ENCODE results near the gene SNAI3. TPM values are rescaled to one million over a fixed set of nuclear protein-coding genes. Genes with fewer than 3 reads are reported as not detected.

SNAI3 gene
- polyA plus RNA-seq, 1 donor from 2014 or later, result not detected

DNA sequence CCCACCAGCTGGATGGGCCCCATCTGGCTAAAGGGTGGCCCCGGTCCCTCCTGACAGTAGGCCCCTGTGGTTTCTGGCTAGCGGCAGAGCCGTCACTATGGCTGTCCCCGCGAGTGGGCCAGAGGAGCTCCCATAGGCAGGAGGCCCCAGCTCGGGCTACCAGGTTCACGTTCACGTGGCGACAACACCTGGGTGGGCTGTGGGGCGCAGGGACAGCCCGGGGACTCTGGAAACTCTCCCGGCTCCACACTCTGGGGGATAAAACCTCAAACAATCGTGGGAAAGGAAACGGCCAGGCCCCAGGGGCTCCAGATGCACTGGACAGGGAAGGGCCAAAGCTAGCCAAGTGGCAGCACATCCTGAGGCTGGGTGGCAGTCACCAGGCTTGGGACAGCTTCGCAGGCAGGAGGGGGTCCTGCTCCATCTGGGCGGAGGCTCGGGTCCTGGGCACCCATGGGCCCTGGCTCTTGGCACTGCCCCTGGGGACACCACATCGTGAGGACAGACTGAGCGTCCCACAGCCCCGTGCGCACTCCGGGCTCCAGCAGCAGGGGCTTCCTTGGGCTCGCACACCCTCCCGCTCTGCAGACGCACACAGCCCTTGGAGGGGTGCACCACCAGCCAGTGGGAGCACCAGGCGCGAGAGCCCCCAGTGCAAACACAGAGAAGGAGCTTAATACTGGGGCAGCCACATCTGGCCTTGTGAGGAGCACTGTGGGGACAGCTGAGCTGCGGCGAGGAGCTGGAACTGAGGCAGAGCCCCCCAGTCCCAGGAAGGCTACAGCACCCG, 15.5 kb upstream of the SNAI3 start (continued):
- no peak for TF ChIP-seq EZH2 (IDR thresholded peaks at IDR 0.05; ENCODE audit: borderline replicate concordance, insufficient read depth, low read length, poor library complexity, severe bottlenecking)

DNA sequence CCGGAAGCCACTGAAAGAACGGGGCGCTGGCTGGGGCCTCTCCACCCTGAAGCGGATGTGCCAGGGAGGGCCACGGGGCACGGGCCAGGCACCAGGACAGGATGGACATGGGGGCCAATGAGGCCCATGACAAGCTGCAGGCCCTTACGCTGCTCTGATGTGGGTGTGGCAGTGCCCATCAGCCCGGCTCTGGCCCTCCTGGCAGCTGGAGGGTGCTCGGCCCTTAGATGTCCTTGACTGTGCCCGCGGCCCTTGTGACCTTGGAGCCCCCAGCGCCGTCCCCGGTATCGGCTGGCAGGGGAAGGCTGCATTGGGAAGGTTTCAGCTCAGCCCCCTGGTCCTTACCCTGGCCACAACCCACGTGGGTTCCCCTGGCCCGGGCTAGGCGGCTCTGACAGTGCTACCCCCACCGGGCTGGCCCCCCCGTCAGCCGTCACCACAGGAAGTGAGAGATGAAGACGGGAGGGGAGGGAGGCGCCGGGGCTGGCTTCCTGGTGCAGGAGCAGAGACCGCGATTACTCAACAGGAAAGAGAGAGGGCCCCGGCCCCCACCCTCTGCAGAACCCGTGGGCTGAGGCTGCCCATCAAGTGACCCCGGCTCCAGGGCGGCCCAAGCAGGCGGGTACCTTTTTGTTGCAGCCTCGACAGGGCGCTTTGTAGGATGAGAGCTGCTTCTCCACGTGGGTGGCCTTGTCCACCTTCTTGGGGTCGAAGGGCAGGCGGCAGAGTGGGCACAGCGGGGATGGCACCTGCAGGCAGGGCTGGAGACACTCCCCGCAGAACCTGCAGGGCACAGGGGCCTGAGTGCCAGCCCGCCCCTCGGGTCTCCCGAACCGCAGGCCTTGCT, 14.6 kb upstream of the SNAI3 start:
- Histone ChIP-seq H3K27ac (ENCODE audit: low read length) (no peak overlapping the region), H3K79me2 (replicated peaks; ENCODE audit: insufficient read depth, low read length) (peaks cover 9% of the 10 kb centered on the region), H3F3A (ENCODE audit: insufficient read depth, low read length, poor library complexity, severe bottlenecking) (no peaks in the 10 kb centered on the region), H3K27me3 (ENCODE audit: insufficient read depth, low read depth, low read length) (no peaks in the 10 kb centered on the region), H3K36me3 (ENCODE audit: insufficient read depth, low read length) (no peaks in the 10 kb centered on the region), H3K9ac (ENCODE audit: low read length) (no peak overlapping the region), H4K20me1 (ENCODE audit: insufficient read depth) (no peaks in the 10 kb centered on the region), H3K9me2 (ENCODE audit: insufficient read depth, low read length) (no peaks in the 10 kb centered on the region), H3K9me3 (ENCODE audit: low read length) (no peaks in the 10 kb centered on the region), H3K4me3 (ENCODE audit: low read length) (no peak overlapping the region), H2AFZ (ENCODE audit: low read depth, low read length) (no peak overlapping the region), H3K4me2 (ENCODE audit: low read length) (no peak overlapping the region)
- no peak for TF ChIP-seq TAF1 (IDR thresholded peaks at IDR 0.05; ENCODE audit: low read depth)
- no peak for TF ChIP-seq EP300 (conservative IDR thresholded peaks at IDR 0.05; ENCODE audit: poor library complexity, severe bottlenecking)
- no peak for TF ChIP-seq POLR2AphosphoS5 (IDR thresholded peaks at IDR 0.05)
- TF ChIP-seq CTCF (IDR thresholded peaks at IDR 0.05; ENCODE audit: poor library complexity, severe bottlenecking), result no peak
- TF ChIP-seq MXI1 (conservative IDR thresholded peaks at IDR 0.05; ENCODE audit: poor library complexity, severe bottlenecking), result no peak
- no peak for TF ChIP-seq RAD21 (conservative IDR thresholded peaks at IDR 0.05)
- TF ChIP-seq, protein P1, sequence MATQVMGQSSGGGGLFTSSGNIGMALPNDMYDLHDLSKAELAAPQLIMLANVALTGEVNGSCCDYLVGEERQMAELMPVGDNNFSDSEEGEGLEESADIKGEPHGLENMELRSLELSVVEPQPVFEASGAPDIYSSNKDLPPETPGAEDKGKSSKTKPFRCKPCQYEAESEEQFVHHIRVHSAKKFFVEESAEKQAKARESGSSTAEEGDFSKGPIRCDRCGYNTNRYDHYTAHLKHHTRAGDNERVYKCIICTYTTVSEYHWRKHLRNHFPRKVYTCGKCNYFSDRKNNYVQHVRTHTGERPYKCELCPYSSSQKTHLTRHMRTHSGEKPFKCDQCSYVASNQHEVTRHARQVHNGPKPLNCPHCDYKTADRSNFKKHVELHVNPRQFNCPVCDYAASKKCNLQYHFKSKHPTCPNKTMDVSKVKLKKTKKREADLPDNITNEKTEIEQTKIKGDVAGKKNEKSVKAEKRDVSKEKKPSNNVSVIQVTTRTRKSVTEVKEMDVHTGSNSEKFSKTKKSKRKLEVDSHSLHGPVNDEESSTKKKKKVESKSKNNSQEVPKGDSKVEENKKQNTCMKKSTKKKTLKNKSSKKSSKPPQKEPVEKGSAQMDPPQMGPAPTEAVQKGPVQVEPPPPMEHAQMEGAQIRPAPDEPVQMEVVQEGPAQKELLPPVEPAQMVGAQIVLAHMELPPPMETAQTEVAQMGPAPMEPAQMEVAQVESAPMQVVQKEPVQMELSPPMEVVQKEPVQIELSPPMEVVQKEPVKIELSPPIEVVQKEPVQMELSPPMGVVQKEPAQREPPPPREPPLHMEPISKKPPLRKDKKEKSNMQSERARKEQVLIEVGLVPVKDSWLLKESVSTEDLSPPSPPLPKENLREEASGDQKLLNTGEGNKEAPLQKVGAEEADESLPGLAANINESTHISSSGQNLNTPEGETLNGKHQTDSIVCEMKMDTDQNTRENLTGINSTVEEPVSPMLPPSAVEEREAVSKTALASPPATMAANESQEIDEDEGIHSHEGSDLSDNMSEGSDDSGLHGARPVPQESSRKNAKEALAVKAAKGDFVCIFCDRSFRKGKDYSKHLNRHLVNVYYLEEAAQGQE (IDR thresholded peaks at IDR 0.05; ENCODE audit: borderline replicate concordance), result no peak
- TF ChIP-seq SMC3 (conservative IDR thresholded peaks at IDR 0.05; ENCODE audit: poor library complexity), result no peak
- TF ChIP-seq EZH2 (IDR thresholded peaks at IDR 0.05; ENCODE audit: borderline replicate concordance, insufficient read depth, low read length, poor library complexity, severe bottlenecking), result no peak

- Histone ChIP-seq H3K9me2 (ENCODE audit: insufficient read depth, low read length) (no peaks in the 10 kb centered on the region), H3K9ac (ENCODE audit: low read length) (no peak overlapping the region), H3K27ac (ENCODE audit: low read length) (no peak overlapping the region), H3K79me2 (replicated peaks; ENCODE audit: insufficient read depth, low read length) (peaks cover 5% of the 10 kb centered on the region), H3K4me2 (ENCODE audit: low read length) (no peak overlapping the region), H3F3A (ENCODE audit: insufficient read depth, low read length, poor library complexity, severe bottlenecking) (no peaks in the 10 kb centered on the region), H3K36me3 (ENCODE audit: insufficient read depth, low read length) (no peaks in the 10 kb centered on the region), H4K20me1 (ENCODE audit: insufficient read depth) (no peaks in the 10 kb centered on the region), H3K4me3 (ENCODE audit: low read length) (no peak overlapping the region), H2AFZ (ENCODE audit: low read depth, low read length) (no peak overlapping the region), H3K27me3 (ENCODE audit: insufficient read depth, low read depth, low read length) (no peaks in the 10 kb centered on the region), H3K9me3 (ENCODE audit: low read length) (no peaks in the 10 kb centered on the region)
- no peak for TF ChIP-seq EP300 (conservative IDR thresholded peaks at IDR 0.05; ENCODE audit: poor library complexity, severe bottlenecking)
- TF ChIP-seq EZH2 (IDR thresholded peaks at IDR 0.05; ENCODE audit: borderline replicate concordance, insufficient read depth, low read length, poor library complexity, severe bottlenecking), result no peak
- TF ChIP-seq POLR2AphosphoS5 (IDR thresholded peaks at IDR 0.05), result no peak
- TF ChIP-seq MXI1 (conservative IDR thresholded peaks at IDR 0.05; ENCODE audit: poor library complexity, severe bottlenecking), result no peak
- no peak for TF ChIP-seq TAF1 (IDR thresholded peaks at IDR 0.05; ENCODE audit: low read depth)
- no peak for TF ChIP-seq CTCF (IDR thresholded peaks at IDR 0.05; ENCODE audit: poor library complexity, severe bottlenecking)
- TF ChIP-seq, protein P1 (IDR thresholded peaks at IDR 0.05; ENCODE audit: borderline replicate concordance), result no peak
- no peak for TF ChIP-seq RAD21 (conservative IDR thresholded peaks at IDR 0.05)
- TF ChIP-seq SMC3 (conservative IDR thresholded peaks at IDR 0.05; ENCODE audit: poor library complexity), result no peak
Observed at GRCh38 chr16:88700322-88700635, 14.0 kb upstream of the SNAI3 start.
